ENCODE results near the gene CELF1. TPM values are rescaled to one million over a fixed set of nuclear protein-coding genes. Genes with fewer than 3 reads are reported as not detected.

CELF1 gene
- total and polyA plus RNA-seq, 2 of the 4 experiments (the other 2 are of a cell fraction), result 63.3 to 135 TPM

- H4K20me1 ChIP-seq (ENCODE audit: insufficient read depth, low read length), result peaks cover 97% of the 10 kb centered on the region
- no peak for ATAC-seq (ENCODE audit: low read depth)
- CTCF ChIA-PET, result interaction anchor here (1.2 kb wide), 2 partner anchors 20 to 25 kb away, joined by 3 to 4 read pairs; no protein-coding TSS in a partner anchor
Measured at GRCh38 chr11:47539681-47540039, 13.3 kb downstream of the CELF1 start.

More at GRCh38 chr11:47539681-47540039, 13.3 kb downstream of the CELF1 start:
- DNase-seq, result no peak
- no peak overlapping the region for H2AFZ ChIP-seq (replicated peaks; ENCODE audit: low read length, poor library complexity)
- peaks cover 8 to 70% of the 10 kb centered on the region in 2 experiments for H3K79me1 ChIP-seq (ENCODE audit: low read depth in 1 of 2, low read length in 2 of 2)
- H3K4me3 ChIP-seq (ENCODE audit: insufficient read depth, low read depth, low read length), result no peak overlapping the region
- no peaks in the 10 kb centered on the region; the same call in 1 of the 2 replicates for H3K36me3 ChIP-seq (ENCODE audit: control insufficient read depth, insufficient read depth, low read length)
- no peak overlapping the region for H2AK5ac ChIP-seq (ENCODE audit: low read depth, low read length)
- TF ChIP-seq CHD1 (IDR thresholded peaks at IDR 0.05; ENCODE audit: low read depth, low read length), result no peak
- no peak for TF ChIP-seq POLR2A (IDR thresholded peaks at IDR 0.05; ENCODE audit: low read depth, low read length)
- no peak for TF ChIP-seq FOS (IDR thresholded peaks at IDR 0.05; ENCODE audit: low read depth, low read length)
- no peak for TF ChIP-seq CTCF (conservative IDR thresholded peaks at IDR 0.05; ENCODE audit: low read depth, low read length)
- no peak for TF ChIP-seq RFX5 (IDR thresholded peaks at IDR 0.05; ENCODE audit: low read depth, low read length)
- TF ChIP-seq RAD21 (IDR thresholded peaks at IDR 0.05; ENCODE audit: low read length), result no peak
- TF ChIP-seq, protein P1, sequence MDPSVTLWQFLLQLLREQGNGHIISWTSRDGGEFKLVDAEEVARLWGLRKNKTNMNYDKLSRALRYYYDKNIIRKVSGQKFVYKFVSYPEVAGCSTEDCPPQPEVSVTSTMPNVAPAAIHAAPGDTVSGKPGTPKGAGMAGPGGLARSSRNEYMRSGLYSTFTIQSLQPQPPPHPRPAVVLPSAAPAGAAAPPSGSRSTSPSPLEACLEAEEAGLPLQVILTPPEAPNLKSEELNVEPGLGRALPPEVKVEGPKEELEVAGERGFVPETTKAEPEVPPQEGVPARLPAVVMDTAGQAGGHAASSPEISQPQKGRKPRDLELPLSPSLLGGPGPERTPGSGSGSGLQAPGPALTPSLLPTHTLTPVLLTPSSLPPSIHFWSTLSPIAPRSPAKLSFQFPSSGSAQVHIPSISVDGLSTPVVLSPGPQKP (IDR thresholded peaks at IDR 0.05; ENCODE audit: borderline replicate concordance, low read depth, low read length), result no peak
- no peak for TF ChIP-seq SMC3 (IDR thresholded peaks at IDR 0.05; ENCODE audit: low read depth, low read length)
- no peak for TF ChIP-seq NFE2L2 (IDR thresholded peaks at IDR 0.05; ENCODE audit: low read depth, low read length)
- no peak for TF ChIP-seq RCOR1 (IDR thresholded peaks at IDR 0.05; ENCODE audit: insufficient replicate concordance, low read length)
- TF ChIP-seq BHLHE40 (IDR thresholded peaks at IDR 0.05; ENCODE audit: low read depth, low read length), result no peak
- TF ChIP-seq CEBPB (IDR thresholded peaks at IDR 0.05; ENCODE audit: low read depth, low read length), result no peak
- TF ChIP-seq USF2 (IDR thresholded peaks at IDR 0.05; ENCODE audit: low read depth, low read length), result no peak
- no peaks in the 10 kb centered on the region for H3K9me3 ChIP-seq (ENCODE audit: control insufficient read depth, insufficient read depth, low read length)
- no peak overlapping the region for H2BK15ac ChIP-seq (ENCODE audit: low read depth, low read length)
- no peak overlapping the region for H2AK9ac ChIP-seq (replicated peaks; ENCODE audit: low read depth, low read length, poor library complexity)
- no peak overlapping the region for H4K5ac ChIP-seq (ENCODE audit: low read depth, low read length)
- no peak overlapping the region for H4K8ac ChIP-seq (ENCODE audit: low read depth in 2 of 2, low read length in 2 of 2)
- in situ Hi-C loops (cut with MboI; ENCODE audit: low sequenced_read_pairs), result no loop called here
- no peak overlapping the region for H3K14ac ChIP-seq (replicated peaks; ENCODE audit: low read depth, low read length)
- H3K18ac ChIP-seq (ENCODE audit: low read depth, low read length), result no peak overlapping the region
- H4K91ac ChIP-seq (ENCODE audit: insufficient read depth, low read depth, low read length), result no peak overlapping the region
- no peak overlapping the region for H2BK20ac ChIP-seq (ENCODE audit: low read depth, low read length)
- peaks cover 13% of the 10 kb centered on the region for H3K4me1 ChIP-seq (ENCODE audit: control insufficient read depth, insufficient read depth, low read length)
- POLR2A ChIA-PET (ENCODE audit: unreplicated experiment), result no interaction called here
- no peaks in the 10 kb centered on the region for H3K27me3 ChIP-seq (ENCODE audit: control insufficient read depth, insufficient read depth, low read length)
- H3K4me2 ChIP-seq (ENCODE audit: low read depth, low read length), result no peak overlapping the region
- H3K56ac ChIP-seq (ENCODE audit: extremely low read depth, insufficient read depth, low read length), result no peak overlapping the region; the same call in 1 of the 2 replicates
- H3K4ac ChIP-seq (ENCODE audit: low read depth, low read length), result no peak overlapping the region
- peaks cover 21% of the 10 kb centered on the region for H3K9me1 ChIP-seq (ENCODE audit: insufficient read depth, low read length)
- no peak overlapping the region for H2BK120ac ChIP-seq (ENCODE audit: low read depth, low read length)
- no peak overlapping the region for H3K23ac ChIP-seq (ENCODE audit: low read depth, low read length)
- H2BK5ac ChIP-seq (ENCODE audit: low read depth, low read length, poor library complexity, severe bottlenecking), result no peak overlapping the region
- WGBS, 2 experiments (ENCODE audit: extremely low coverage in 2 of 2, insufficient read length in 1 of 2), result no CpG with 5 or more reads among the region's 2 CpGs
- H3K9ac ChIP-seq (ENCODE audit: low read depth, low read length), result no peak overlapping the region
- dilution Hi-C loops (cut with HindIII; ENCODE audit: low sequenced_read_pairs, unreplicated experiment), result no loop called here
- BruUV-seq (replicated peaks), result no TSS peak
- no peak overlapping the region for H3K27ac ChIP-seq (ENCODE audit: insufficient read depth, low read length)
- intact Hi-C loops (cut with micrococcal nuclease), result loop anchor here (10.0 kb wide), 1 partner anchor 55 kb away; no protein-coding TSS in a partner anchor

Data from IMR-90 (cell line).